HEK293T (cell line): Measurements from ENCODE around the gene LGR5.

Experiments
- BHLHE40 ChIP-seq: fragments of 450-650 bp; IDR thresholded peaks from 2 replicates; pipeline ENCODE4 v1.6.1; 2016; ENCODE audit warnings: mild to moderate bottlenecking, moderate library complexity, borderline replicate concordance
- CTBP1 ChIP-seq: fragments of 450-650 bp; IDR thresholded peaks from 2 replicates; pipeline ENCODE4 v1.6.1; 2016; ENCODE audit warnings: borderline replicate concordance
- FOXK2 ChIP-seq: fragments of 450-650 bp; IDR thresholded peaks from 2 replicates; pipeline ENCODE4 v1.6.1; 2016; ENCODE audit warnings: mild to moderate bottlenecking
- FOXM1 ChIP-seq: fragments of 450-650 bp; IDR thresholded peaks from 2 replicates; pipeline ENCODE4 v1.6.1; 2017; ENCODE audit warnings: mild to moderate bottlenecking, borderline replicate concordance
- NFRKB ChIP-seq: fragments of 450-650 bp; IDR thresholded peaks from 2 replicates; pipeline ENCODE4 v1.6.1; 2016; ENCODE audit warnings: mild to moderate bottlenecking, moderate library complexity
- PKNOX1 ChIP-seq: fragments of 450-650 bp; IDR thresholded peaks from 2 replicates; pipeline ENCODE4 v1.6.1; 2016
- SP1 ChIP-seq: fragments of 450-650 bp; IDR thresholded peaks from 2 replicates; pipeline ENCODE4 v1.6.1; 2017
- ZNF384 ChIP-seq: fragments of 450-650 bp; IDR thresholded peaks from 2 replicates; pipeline ENCODE4 v1.6.1; 2016

GRCh38 chr12:71621938-71622337 is 182.3 kb downstream of the LGR5 start:
- TF ChIP-seq SP1: no peak
- TF ChIP-seq FOXM1: no peak
- no peak for TF ChIP-seq PKNOX1
- no peak for TF ChIP-seq CTBP1
- no peak for TF ChIP-seq FOXK2
- no peak for TF ChIP-seq BHLHE40
- no peak for TF ChIP-seq NFRKB
- TF ChIP-seq ZNF384: no peak
